ENCODE results near the gene STAP2.
A peak's percentile ranks its signal among the peaks of the same experiment; 100 is the strongest.
"Not testable (repeated sequence)": the region's sequence is repeated elsewhere in the genome, so short reads cannot be mapped to it uniquely, and the experiment has no call there.

Gene STAP2

DNA sequence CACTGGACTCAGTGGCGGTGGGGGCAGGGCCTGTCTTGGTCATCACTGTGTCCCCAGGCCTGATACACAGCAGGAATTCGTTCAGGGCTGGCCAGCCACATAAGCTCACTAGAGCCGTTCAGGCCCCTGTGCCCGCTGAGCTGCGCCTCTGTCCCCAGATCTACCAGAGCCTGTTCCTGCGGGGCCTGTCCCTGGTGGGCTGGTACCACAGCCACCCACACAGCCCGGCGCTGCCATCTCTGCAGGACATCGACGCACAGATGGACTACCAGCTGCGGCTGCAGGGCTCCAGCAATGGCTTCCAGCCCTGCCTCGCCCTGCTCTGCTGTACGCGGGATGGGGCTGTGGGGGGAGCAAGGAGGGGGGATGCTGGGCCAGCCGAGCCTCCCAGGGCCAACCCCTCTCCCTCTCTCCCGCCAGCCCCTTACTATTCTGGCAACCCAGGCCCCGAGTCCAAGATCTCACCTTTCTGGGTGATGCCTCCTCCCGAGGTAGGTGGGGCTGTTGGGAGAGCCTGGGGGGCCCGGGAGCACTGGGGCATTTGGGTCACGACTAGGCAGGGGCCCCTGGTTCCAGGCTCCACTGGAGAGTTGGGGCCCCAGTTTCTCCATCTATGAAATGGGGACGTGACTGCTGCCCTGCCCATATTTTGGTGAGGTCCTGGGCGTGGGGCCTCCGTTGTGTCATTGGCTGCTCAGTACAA, 18.6 kb upstream of the STAP2 start:
- no peak for DNase-seq (ENCODE audit: low spot score)
- in situ Hi-C loops (cut with MboI; ENCODE audit: low pct_unique_long_range_greater_than_20kb, low sequenced_read_pairs, unreplicated experiment): loop anchor here (10.0 kb wide), 1 partner anchor 82 kb away; the partner anchor contains the start of gene SHD
- TF ChIP-seq, protein P1, sequence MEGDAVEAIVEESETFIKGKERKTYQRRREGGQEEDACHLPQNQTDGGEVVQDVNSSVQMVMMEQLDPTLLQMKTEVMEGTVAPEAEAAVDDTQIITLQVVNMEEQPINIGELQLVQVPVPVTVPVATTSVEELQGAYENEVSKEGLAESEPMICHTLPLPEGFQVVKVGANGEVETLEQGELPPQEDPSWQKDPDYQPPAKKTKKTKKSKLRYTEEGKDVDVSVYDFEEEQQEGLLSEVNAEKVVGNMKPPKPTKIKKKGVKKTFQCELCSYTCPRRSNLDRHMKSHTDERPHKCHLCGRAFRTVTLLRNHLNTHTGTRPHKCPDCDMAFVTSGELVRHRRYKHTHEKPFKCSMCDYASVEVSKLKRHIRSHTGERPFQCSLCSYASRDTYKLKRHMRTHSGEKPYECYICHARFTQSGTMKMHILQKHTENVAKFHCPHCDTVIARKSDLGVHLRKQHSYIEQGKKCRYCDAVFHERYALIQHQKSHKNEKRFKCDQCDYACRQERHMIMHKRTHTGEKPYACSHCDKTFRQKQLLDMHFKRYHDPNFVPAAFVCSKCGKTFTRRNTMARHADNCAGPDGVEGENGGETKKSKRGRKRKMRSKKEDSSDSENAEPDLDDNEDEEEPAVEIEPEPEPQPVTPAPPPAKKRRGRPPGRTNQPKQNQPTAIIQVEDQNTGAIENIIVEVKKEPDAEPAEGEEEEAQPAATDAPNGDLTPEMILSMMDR (IDR thresholded peaks at IDR 0.05; ENCODE audit: extremely low read depth, insufficient read depth, missing control alignments): no peak

DNA sequence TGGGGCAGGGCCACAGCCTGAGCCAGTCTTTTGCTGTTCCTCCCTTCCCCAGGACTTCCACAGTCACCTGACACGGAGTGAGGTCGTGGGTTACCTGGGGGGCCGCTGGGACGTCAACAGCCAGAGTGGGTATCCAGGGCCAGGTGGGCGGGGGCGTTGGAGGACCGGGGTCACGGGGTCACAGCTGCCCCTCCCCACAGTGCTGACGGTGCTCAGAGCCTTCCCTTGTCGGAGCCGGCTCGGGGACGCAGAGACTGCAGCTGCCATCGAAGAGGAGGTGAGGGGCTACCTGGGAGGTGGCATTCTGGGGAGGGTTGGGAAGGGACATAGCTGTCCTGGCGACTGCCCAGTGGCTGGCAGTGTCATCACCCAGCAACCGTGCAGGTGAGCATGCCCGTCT, 16.3 kb upstream of the STAP2 start:
- TF ChIP-seq, protein P1 (IDR thresholded peaks at IDR 0.05; ENCODE audit: extremely low read depth, insufficient read depth, missing control alignments): no peak
- no peak for DNase-seq (ENCODE audit: low spot score)
- in situ Hi-C loops (cut with MboI; ENCODE audit: low pct_unique_long_range_greater_than_20kb, low sequenced_read_pairs, unreplicated experiment): loop anchor here (10.0 kb wide), 1 partner anchor 80 kb away; the partner anchor contains the start of gene SHD

DNA sequence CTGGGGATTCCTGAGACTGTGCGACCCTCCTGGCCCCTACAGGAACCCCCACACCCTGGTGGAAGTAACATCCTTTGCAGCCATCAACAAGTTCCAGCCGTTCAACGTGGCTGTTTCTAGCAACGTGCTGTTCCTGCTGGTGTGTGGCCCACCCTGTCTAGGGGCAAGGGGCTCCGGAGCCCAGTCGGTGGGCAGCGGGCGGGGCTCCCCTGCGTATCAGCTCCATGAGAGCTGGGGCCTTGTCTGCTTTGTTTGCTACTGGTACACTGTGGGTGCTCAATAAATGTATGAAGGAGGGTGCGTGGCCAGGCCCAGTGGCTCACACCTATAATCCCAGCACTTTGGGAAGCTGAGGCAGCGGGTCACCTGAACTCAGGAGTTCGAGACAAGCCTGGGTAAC, 15.7 kb upstream of the STAP2 start:
- in situ Hi-C loops (cut with MboI; ENCODE audit: low pct_unique_long_range_greater_than_20kb, low sequenced_read_pairs, unreplicated experiment): loop anchor here (10.0 kb wide), 1 partner anchor 79 kb away; the partner anchor contains the start of gene SHD
- TF ChIP-seq, protein P1 (IDR thresholded peaks at IDR 0.05; ENCODE audit: extremely low read depth, insufficient read depth, missing control alignments): no peak
- no peak for DNase-seq (ENCODE audit: low spot score)

DNA sequence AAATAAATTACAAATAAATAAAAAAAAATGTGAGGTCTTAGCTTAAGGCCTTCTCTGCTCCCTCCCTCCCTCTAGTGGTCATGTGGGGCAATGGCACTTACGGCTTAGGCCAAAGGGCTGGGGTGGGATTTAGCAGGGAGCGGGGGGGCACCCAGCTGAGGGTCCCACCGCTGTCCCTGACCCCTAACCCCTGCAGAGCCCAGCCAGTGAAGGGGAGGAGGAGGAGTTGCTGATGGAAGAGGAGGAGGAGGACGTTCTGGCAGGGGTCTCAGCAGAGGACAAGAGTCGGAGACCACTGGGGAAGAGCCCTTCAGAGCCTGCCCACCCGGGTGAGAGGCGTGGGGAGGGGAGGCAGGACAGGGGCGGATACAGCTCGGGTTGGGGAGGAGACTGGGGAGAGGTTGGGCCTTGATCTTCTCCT, 14.1 kb upstream of the STAP2 start:
- peak; percentile 79 for DNase-seq (ENCODE audit: low spot score)
- in situ Hi-C loops (cut with MboI; ENCODE audit: low pct_unique_long_range_greater_than_20kb, low sequenced_read_pairs, unreplicated experiment): loop anchor here (10.0 kb wide), 1 partner anchor 78 kb away; the partner anchor contains the start of gene SHD

DNA sequence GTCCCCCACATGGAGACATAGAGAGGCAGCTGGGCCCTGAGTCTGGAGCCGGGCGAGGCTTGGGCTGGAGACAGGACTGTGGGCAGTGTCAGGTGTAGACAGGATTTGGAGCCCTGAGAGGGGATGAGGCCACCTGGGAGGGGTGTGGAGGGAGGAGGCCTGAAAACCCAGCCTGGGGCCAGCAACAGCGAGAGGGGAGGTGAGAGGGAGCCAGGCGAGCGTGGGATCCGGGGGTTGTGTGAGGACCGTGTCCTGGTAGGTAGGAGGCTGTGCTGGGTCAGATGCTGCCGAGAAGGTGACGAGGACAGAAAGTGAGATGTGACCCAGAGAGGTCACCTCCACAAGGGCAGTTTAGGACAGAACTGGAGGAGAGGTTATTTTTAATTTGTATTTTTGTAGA, 12.1 kb upstream of the STAP2 start:
- TF ChIP-seq, protein P1 (IDR thresholded peaks at IDR 0.05; ENCODE audit: extremely low read depth, insufficient read depth, missing control alignments): no peak
- in situ Hi-C loops (cut with MboI; ENCODE audit: low pct_unique_long_range_greater_than_20kb, low sequenced_read_pairs, unreplicated experiment): loop anchor here (10.0 kb wide), 1 partner anchor 76 kb away; the partner anchor contains the start of gene SHD
- no peak for DNase-seq (ENCODE audit: low spot score)

More for the DNA sequence above, 14.1 kb upstream of the STAP2 start:
- TF ChIP-seq, protein P1 (IDR thresholded peaks at IDR 0.05; ENCODE audit: extremely low read depth, insufficient read depth, missing control alignments): peak; percentile 87

DNA sequence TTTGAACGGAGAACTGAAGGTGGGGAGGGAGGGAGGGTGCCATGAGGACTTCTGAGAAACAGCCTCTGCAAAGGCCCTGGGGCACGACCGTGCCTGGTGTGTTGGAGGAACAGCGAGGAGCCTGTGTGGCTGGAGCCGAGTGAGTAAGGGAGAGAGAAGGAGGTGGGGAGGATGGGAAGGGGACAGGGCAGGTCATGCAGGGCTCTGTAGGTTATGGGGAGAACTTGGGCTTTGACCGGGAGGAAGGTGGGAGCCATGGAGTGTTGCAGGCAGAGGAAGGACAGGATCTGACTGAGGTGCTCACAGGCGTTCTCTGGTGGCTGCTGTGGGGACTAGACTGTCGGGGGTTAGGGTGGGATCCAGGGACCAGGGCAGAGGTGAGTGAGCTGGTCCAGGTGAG, 11.5 kb upstream of the STAP2 start:
- TF ChIP-seq, protein P1 (IDR thresholded peaks at IDR 0.05; ENCODE audit: extremely low read depth, insufficient read depth, missing control alignments): no peak
- in situ Hi-C loops (cut with MboI; ENCODE audit: low pct_unique_long_range_greater_than_20kb, low sequenced_read_pairs, unreplicated experiment): loop anchor here (10.0 kb wide), 1 partner anchor 75 kb away; the partner anchor contains the start of gene SHD
- no peak for DNase-seq (ENCODE audit: low spot score)

DNA sequence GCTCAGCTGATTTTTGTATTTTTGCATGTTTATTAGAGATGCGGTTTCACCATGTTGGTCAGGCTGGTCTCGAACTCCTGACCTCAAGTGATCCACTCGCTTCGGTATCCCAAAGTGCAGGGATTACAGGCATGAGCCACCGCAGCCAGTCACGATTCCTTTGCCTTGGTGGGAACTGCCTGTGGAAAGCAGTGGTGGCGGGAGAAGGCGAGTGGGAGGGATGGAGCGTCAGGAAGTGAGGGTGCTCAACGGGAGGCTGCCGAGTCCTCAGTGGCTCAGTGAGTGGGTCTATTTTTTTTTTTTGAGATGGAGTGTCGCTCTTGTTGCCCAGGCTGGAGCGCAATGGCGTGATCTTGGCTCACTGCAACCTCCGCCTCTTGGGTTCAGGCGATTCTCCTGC, 10.6 kb upstream of the STAP2 start:
- in situ Hi-C loops (cut with MboI; ENCODE audit: low pct_unique_long_range_greater_than_20kb, low sequenced_read_pairs, unreplicated experiment); DNase-seq (ENCODE audit: low spot score): not testable (repeated sequence)

All from GM13977 (cell line).